Measurements from ENCODE around the gene PXYLP1.

PXYLP1 gene

GRCh38 chr3:141275973-141276372 is 44.3 kb downstream of the PXYLP1 start:
- no peak overlapping the region for H3K4me3 ChIP-seq (ENCODE audit: low read length)
- TF ChIP-seq CTCF (IDR thresholded peaks at IDR 0.05; ENCODE audit: insufficient read depth, low read depth, low read length, missing control alignments): peak; percentile 34
- peak; percentile 98 for DNase-seq (ENCODE audit: low read depth)

GRCh38 chr3:141276398-141276797 is 44.8 kb downstream of the PXYLP1 start:
- TF ChIP-seq CTCF (IDR thresholded peaks at IDR 0.05; ENCODE audit: insufficient read depth, low read depth, low read length, missing control alignments): no peak
- DNase-seq (ENCODE audit: low read depth): no peak
- H3K4me3 ChIP-seq (ENCODE audit: low read length): no peak overlapping the region

- no peak overlapping the region for H3K4me3 ChIP-seq (ENCODE audit: low read length)
Measured at GRCh38 chr3:141277451-141277850, 45.8 kb downstream of the PXYLP1 start.

GRCh38 chr3:141278196-141279076 is 46.8 kb downstream of the PXYLP1 start:
- no peak for TF ChIP-seq CTCF (IDR thresholded peaks at IDR 0.05; ENCODE audit: insufficient read depth, low read depth, low read length, missing control alignments)
- H3K4me3 ChIP-seq (ENCODE audit: low read length): no peak overlapping the region
- DNase-seq (ENCODE audit: low read depth): peak; percentile 29

More at GRCh38 chr3:141277451-141277850, 45.8 kb downstream of the PXYLP1 start:
- DNase-seq (ENCODE audit: low read depth): no peak
- TF ChIP-seq CTCF (IDR thresholded peaks at IDR 0.05; ENCODE audit: insufficient read depth, low read depth, low read length, missing control alignments): no peak

- peak; percentile 50 for DNase-seq (ENCODE audit: low read depth)
- TF ChIP-seq CTCF (IDR thresholded peaks at IDR 0.05; ENCODE audit: insufficient read depth, low read depth, low read length, missing control alignments): peak; percentile 63
- no peak overlapping the region for H3K4me3 ChIP-seq (ENCODE audit: low read length)
Measured at GRCh38 chr3:141279077-141279967, 47.7 kb downstream of the PXYLP1 start.

- DNase-seq (ENCODE audit: low read depth): no peak
- H3K4me3 ChIP-seq (ENCODE audit: low read length): no peak overlapping the region
- no peak for TF ChIP-seq CTCF (IDR thresholded peaks at IDR 0.05; ENCODE audit: insufficient read depth, low read depth, low read length, missing control alignments)
Measured at GRCh38 chr3:141280086-141280485, 48.5 kb downstream of the PXYLP1 start.
